ENCODE results near the gene BTBD9. TPM values are rescaled to one million over a fixed set of nuclear protein-coding genes. Genes with fewer than 3 reads are reported as not detected.

The BTBD9 gene
- total RNA-seq, 1 experiment from 2014 or later, result 5.1 TPM

DNA sequence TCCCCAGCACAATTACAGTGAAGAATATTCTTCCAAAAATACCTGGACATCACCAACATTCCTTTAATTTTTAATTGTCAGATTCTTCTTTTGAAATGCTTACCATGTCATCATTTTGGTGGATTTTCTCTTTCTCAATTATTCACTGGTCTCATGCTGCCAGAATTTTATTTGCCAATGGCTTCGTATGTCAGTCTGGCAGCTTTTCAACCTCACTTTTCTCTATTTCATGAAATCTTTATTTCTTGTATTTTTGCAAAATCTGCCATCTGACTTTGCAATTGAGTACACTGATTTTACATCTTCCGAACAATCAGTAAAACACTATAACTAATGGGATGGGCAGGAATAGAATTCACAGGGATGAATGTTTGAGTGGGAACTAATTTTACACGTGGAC, 84.1 kb downstream of the BTBD9 start:
- no peak for DNase-seq (ENCODE audit: low spot score)

DNA sequence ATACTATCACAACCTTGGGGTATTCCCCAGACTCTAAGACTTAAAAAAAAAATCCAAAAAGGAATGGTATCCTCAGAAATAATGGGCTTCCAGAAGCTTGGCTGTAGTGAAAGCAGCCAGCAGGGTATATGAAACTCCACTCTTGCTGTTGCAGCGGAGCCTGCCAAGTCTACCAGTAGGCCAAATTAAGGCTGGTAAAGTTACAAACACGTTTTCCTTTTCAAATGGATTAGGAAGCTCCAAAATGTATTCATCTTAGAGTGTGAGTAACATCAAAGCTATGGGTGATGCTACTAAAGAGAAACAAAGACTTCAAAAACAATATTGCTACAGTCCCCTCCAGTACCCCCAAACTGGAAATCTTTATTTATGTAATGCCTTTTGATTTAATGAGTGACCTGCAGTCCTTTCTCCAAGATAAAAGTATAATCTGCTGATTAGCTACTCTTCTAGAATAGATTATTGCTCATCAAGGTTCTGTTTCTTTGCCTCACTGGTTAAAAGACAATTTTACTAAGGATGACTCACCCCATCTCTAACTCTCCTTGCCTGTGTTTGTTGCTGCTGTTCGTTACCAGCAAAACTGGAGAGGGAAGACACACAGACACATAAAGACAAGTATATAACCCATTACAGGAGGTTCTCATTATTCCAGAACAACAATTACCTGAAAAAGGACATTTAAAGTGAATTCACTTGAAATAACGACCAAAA, 84.9 kb downstream of the BTBD9 start:
- DNase-seq (ENCODE audit: low spot score), result no peak

DNA sequence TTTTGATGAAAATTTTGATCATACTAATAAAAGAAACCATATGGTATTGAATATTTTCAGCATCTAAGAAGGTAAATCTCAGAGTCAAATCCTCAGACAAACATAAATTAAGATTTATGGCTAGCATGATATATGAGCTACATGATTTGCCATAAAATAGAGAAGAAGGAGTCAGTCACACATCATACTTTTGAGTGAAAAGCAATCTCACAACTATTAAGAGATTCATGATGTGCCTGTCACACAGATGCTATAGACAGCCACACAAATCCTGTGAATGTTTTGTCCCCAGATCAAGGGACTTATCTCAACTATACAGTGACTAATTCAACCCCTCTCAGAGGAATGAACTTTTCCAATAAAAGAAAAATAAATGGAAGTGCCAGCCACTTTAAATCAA, 85.7 kb downstream of the BTBD9 start:
- DNase-seq (ENCODE audit: low spot score), result no peak

DNA sequence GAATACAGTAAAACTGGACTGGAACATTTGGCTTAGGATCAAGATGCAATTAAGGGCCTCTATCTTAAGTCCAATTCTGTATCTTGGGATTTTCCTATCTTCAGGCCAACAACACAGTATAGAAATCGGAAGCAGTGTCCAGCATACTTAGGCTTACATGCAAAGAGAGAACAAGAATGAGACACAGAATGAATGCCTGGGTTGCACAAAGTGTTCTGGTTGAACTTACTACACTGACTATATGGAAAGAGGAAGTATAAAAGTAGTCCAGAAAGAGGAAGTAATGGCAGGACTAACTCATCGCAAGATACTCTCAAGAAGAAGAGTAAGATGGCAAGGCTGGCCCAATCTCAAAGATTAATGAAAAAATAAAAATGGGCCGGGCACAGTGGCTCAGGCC, 87.6 kb downstream of the BTBD9 start:
- DNase-seq (ENCODE audit: low spot score), result no peak

DNA sequence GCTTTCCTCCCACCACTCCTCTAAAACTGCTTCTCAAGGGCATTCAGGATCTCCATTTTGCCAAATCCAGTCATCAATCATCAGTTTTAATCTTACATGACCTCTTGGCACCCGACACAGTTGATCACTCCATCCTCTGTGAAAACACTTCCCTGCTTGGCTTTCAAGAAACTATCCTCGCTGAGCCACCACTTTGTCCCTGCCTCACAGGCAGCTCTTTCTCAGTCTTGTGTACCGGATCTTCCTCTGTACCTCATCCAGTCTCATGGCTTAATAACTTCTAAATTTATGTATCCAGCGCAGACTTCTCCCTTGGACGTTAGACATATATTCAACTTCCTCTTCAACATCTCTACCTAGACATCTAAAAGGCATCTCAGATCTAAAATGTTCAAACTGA, 89.9 kb downstream of the BTBD9 start:
- DNase-seq (ENCODE audit: low spot score), result no peak

DNA sequence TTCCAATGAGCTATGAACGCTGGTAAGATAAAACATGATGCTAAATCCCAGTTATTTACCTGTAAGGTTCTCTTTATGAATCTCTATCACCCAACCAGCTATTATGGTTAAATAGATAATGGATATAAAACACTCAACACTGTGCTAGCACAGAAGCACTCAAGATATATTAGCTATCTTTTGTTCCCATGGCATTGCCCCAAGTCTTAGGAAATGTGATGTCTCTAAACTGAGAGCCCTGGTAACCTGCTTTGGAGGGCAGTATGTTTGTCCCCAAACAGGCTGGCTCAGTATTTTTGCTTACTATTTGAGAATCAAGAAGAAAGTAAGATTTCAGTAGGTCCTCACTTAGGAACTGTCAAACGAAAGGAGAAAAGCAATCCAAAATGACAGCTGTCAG, 90.5 kb downstream of the BTBD9 start:
- no peak for DNase-seq (ENCODE audit: low spot score)

DNA sequence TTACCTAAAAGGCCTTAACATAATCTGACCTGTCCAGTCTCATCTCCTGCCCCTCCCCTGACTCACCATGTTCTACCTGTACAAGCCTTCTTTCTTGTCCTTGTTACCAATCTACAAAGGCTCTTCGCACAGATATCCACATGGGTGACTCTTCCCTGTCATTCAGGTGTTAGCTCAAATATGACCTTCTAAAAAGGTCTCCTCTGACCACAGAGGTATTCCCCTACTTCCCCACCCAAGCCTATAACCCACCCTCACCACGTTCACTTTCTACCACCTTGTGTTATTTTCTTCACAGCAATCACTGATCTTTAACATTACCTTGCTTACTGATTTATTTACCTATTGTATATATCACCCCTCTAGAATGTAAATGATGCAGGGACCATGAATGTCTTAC, 96.7 kb downstream of the BTBD9 start:
- no peak for DNase-seq (ENCODE audit: low spot score)

DNA sequence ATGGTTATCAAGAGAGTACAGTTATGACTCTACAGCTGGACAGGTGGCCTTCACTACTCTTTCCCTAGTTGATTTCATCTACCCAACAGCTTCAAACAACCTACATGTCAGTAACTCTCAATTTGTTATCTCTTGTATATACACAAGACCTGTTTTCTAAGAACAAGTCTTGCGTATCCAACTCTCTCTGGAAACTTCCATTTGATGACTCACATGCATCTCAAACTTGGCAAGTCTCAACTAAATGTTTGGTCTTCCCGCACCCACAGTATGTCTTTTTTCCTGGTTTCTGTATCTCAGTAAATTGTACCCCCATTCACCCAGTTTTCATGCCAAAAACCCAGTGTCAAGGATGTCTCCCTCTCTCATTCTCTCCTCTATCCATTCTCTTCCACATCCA, 97.7 kb downstream of the BTBD9 start:
- DNase-seq (ENCODE audit: low spot score), result no peak

DNA sequence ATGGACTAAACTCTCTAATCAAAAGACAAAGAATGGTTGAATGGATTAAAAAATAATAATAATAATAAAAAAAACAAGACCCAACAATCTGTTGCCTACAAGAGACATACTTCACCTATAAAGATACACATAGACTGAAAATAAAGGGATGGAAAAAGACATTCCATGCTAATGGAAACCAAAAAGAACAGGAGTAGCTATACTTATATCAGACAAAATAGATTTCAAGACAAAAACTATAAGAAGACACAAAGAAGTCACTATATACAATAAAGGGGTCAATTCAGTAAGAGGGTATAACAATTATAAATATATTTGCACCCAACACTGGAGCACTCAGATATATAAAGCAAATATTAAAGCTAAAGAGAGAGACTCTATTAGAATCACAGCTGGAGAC, 106.7 kb downstream of the BTBD9 start:
- no peak for DNase-seq (ENCODE audit: low spot score)

DNA sequence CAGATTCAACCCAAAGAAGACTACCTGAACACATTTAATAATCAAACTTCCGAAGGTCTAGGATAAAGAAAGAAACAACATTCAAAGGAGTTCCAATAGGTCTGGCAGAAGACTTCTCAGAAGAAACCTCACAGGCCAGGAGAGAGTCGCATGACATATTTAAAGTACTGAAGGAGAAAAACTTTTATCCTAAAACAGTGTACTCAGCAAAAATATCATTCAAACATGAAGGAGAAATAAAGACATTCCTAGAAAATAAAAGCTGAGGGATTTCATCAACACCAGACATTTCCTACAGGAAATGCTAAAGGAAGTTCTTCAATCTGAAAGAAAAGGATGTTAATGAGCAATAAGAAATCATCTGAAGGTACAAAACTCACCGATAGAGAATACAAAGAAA, 108.6 kb downstream of the BTBD9 start:
- no peak for DNase-seq (ENCODE audit: low spot score)

DNA sequence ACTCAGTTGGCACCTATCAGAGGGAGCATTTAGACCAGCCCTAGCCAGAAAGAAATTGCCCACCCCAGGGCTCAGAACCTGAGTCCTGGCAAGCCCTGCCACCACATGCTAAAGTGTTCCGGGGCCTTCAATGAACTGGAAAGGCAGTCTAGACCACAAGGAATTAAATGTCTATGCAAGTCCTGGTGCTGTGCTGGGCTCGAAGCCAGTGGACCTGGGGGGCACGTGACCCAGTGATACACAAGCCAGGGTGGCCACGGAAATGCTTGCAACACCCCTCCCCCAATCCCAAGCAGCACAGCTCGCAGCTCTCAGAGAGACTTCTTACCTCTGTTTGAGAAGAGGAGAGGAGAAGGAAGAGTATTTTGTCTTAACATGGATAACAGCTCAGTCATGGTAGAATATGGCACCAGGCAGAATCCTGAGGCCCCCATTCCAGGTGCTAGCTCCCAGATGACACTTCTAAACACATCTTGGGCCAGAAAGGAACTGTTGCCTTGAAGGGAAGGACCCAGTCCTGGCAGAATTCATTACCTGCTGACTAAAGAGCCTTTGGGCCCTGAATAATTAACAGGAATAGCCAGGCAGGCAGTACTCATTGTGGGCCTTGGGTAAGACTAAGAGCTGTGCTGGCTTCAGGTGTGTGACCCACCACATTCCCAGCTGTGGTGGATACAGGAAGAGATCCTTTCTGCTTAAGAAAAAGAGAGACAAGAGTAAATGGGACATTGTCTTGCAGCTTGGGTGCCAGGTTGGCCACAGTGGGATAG, 111.3 kb downstream of the BTBD9 start:
- no peak for DNase-seq (ENCODE audit: low spot score)

DNA sequence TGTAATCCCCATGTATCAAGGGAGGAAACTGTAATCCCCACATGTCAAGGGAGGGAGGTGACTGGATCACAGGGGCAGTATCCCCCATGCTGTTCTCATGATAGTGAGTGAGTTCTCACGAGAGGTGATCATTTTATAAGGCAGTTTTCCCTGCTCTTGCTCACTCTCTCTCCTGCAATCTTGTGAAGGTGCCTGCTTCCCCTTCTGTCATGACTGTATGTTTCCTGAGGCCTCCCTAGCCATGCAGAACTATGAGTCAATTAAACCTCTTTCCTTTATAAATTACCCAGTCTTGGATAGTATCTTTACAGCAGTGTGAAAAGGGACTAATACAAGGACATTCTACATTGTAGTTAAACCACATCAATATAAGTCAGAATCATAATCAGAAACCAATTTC, 112.4 kb downstream of the BTBD9 start:
- DNase-seq (ENCODE audit: low spot score), result no peak

DNA sequence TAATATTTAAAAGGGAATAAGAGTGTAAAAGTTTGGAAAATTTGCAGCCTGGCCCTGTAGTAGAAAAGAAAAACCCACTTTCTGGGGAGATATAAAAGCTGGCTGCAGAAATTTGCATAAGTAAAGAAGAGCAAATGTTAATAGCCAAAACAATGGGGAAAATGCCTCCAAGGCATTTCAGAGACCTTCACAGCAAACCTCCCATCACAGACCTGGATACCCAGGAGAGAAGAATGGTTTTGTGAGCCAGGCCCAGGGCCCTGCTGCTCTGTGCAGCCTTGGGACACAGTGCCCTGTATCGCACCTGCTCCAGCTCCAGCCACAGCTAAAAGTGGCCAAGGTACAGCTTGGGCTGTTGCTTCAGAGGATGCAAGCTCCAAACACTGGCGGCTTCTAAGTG, 113.8 kb downstream of the BTBD9 start:
- DNase-seq (ENCODE audit: low spot score), result no peak

DNA sequence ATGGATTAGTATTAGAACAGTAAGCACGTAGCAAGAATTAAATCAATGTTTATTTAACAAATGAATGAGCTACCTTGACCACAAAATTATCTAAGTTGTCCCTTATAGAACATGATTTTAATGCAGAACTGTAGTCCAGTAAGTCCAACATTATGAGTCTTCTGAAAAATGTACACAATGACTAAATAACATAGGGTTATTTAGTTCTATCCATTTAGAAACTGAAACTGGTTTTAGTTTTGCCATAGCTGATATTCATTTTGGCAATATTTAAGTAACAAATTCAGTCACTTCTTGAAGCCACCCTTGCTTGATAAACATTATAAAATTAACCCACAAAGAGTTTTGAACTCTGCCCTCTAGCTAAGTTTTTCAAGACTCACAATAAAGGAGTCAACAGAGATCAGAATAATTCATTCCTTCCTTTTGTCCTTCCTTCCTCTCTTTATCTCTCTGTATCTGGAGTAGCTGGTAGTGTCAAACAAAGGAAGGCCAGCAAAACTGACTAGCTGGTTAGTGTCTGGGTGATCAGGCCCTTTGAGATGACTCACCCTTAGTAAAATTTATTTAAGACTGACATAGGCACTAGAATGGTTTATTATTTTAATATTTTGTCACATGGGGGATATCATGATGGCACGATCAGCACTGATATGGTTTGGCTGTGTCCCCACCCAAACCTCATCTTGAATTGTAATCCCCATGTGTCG, 115.1 kb downstream of the BTBD9 start:
- DNase-seq (ENCODE audit: low spot score), result no peak

DNA sequence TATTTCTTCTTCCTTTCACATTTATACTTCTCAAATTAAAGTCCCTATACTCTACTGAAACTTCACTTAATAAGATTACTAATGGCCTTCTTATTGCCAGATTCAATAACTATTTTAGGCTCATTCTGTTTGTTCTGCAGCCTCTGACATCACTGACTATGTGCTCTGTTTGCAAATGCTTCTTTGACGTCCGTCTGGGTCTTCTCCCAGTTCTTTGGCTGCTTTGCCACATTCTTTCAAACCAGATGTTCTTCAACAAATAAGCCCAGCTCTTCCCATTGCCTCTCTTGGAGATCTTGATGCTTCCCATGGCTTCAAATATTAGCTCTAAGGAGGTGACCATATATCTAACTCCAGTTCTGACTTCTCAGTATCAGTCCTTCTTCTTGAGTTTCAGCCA, 117.4 kb downstream of the BTBD9 start:
- no peak for DNase-seq (ENCODE audit: low spot score)

DNA sequence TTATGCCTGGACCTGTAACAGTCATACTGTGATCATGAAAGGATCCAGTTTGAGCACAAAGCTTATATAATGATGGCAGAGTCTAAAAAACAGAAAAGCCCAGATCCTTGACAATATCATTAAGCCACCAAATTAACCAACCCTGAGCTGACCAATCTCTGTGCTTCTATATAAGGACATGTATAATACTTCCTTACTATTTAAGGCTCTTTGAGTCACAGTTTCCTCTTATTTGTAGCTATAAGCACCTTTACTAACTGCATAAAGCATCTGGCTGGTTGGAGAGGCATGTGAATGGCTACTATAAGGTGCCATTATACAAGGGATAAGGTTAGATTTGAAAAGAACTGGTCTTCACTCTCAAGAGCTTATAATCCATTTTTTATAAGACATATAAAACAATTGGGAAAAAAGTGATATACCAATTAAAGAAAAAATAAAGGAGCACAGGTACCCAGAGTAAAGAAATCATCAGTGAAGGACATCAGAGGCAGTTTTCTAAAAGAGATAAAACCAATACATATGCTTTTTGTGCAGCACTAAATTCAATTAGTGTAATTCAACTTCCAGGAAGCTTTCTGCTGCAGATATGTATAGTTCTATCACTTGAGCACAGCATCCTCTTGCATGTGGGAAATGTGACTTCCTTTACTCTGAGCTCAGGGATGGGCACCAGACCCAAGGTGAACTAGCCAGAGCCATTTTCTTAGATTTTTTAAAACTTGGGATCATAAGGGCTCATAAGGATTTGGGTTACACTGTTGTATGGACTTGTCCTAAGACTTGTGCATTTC, 121.0 kb downstream of the BTBD9 start:
- no peak for DNase-seq (ENCODE audit: low spot score)

DNA sequence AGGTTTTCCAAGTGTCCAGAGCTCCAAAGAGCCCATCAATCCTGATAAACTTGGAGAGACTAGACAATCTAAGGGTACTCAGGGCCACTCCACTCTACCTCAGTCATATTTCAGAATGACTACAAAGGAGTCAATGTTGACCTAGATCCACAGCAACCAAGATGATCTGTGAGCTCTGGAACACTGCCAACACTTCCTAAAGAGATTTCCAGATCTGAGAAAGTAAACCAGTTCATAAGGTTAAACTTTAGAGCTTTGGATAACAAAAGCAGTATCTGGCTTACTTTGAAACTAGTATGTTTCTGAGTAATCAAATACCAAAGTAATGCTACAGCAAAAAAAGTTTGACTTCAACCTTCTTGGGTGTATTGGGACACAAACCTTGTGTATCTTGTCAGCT, 122.7 kb downstream of the BTBD9 start:
- no peak for DNase-seq (ENCODE audit: low spot score)

DNA sequence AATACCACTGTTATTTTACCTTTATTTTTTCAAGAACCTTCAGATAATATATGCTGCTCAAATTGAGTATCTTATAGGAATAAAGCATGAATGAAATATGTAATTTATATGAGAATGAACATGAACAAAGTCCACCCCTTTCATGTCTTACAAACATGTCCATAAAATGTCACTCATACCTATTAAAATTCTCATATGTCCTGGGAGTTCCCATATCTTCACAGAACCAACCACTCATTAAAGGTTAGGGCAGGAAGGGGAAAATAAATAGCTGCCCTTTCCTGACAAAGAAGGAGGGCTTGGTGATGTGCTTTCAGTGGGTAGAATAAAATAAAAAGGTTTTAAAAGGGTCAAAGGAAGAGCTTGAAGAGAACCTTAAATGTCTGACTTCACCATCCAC, 125.3 kb downstream of the BTBD9 start:
- DNase-seq (ENCODE audit: low spot score), result no peak

DNA sequence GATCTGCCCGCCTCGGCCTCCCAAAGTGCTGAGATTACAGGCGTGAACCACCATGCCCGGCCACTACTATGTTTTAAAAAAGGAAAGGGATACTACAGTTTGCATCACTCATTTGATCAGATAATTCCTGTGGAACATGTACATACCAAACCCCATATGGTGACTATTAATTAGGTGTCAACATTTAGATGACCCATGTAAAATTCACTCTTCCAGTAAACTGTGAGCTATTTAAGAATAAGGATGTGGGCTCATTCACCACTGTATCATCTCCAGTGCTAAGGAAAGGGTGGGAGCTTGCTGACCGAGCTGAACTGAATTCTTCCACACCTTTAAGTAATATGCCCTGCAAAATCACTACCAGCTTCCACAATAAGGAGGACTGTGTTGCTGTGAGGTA, 127.5 kb downstream of the BTBD9 start:
- DNase-seq (ENCODE audit: low spot score), result no peak

DNA sequence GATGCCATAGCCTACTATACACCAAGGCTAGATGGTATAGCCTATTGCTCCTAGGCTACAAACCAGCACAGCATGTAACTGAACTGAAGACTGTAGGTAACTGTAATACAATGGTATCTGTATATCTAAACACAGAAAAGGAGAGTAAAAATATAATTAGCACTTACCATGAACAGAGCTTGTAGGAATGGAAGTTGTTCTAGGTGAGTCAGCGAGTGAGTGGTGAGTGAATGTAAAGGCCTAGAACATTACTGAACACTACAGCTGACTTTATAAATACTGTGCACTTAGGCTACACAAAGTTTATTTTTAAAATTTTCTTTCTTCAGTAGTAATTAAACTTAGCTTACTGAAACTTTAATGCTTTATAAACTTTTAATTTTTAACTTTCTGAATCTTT, 129.5 kb downstream of the BTBD9 start:
- DNase-seq (ENCODE audit: low spot score), result no peak

DNA sequence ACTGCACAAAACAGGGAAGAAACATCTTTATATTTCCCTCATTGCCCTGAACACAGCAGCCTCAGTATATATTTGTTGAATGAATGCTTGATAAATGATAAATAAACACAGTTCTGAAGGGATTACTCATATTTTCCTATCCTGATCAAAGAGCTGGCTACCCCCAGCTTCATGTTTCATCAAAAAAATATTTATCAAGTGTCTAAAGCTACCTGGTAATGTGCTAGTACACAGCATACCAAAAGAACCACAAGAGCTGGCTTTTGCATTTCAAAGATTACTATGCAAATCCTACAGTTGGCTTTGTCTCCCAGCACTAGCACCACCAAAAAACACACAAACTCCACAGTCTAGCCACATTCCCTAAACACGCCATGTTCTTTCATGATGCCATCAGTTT, 130.0 kb downstream of the BTBD9 start:
- no peak for DNase-seq (ENCODE audit: low spot score)

DNA sequence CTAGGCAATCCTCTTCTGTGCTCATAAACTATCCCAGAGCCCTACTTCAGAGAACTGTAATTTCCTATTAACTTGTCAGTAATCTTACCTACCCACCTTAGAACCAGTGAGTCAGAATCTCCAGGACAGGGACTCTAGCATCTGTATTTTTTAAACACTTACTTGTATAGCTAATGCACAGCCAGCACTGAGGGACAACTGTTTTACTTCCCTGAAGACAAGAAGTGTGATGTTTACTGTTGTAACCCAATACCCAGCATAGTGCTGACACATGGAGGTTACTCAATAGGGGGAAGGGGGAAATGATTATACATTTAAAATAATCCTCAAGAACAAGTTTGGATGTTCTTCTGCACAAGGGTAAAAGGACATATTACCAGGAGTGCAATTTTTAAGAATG, 130.8 kb downstream of the BTBD9 start:
- no peak for DNase-seq (ENCODE audit: low spot score)

Data from HT-29 (cell line).